RWPE1 (cell line): ENCODE measurements around the gene NUDT6.

Experiments
- CTCF ChIA-PET: fragments of 350-600 bp; sonication (Branson Sonifier 250); formaldehyde crosslinking; extraction: SDS; loops from one replicate; lab custom pipeline; 2021; lab: Yijun Ruan, JAX
- POLR2A ChIA-PET: fragments of 400-600 bp; formaldehyde crosslinking; extraction: SDS; loops from one replicate; lab custom pipeline; 2020; ENCODE audit warnings: antibody characterized with exemption; ENCODE audit not compliant: low non-redundant PET; lab: Yijun Ruan, JAX
- DNase-seq: peaks from one replicate; pipeline ENCODE4 v3.0.0; 2012; ENCODE audit warnings: low spot score
- H3K27ac ChIP-seq: fragments of 450-650 bp; 2 replicates; pipeline ENCODE4 v1.5.1; 2017
- CTCF ChIP-seq: fragments of 450-650 bp; conservative IDR thresholded peaks from 2 replicates; pipeline ENCODE4 v1.5.1; 2017; ENCODE audit warnings: low read depth, mild to moderate bottlenecking

Gene NUDT6

DNA sequence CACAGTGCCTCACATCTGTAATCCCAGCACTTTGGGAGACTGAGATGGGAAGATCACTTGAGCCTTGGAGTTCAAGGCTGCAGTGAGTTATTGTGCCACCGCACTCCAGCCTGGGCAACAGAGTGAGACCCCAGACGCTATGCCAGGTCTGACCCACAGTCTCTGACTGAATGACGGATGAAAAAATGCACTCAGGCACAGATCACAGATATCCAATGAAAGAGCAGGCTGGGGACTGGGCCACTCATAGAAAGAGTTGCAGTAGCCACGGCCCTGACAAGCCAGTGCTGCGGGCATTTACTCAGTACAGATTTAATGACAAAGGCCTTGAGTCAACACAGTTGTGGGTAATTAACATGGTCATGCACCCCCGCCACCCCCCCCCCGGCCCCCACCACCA is 22.7 kb downstream of the NUDT6 start:
- peak overlapping the region; percentile 69 for H3K27ac ChIP-seq
- DNase-seq, result no peak
- ChIA-PET POLR2A (no interaction called here), CTCF (no interaction called here)
- no peak for TF ChIP-seq CTCF

DNA sequence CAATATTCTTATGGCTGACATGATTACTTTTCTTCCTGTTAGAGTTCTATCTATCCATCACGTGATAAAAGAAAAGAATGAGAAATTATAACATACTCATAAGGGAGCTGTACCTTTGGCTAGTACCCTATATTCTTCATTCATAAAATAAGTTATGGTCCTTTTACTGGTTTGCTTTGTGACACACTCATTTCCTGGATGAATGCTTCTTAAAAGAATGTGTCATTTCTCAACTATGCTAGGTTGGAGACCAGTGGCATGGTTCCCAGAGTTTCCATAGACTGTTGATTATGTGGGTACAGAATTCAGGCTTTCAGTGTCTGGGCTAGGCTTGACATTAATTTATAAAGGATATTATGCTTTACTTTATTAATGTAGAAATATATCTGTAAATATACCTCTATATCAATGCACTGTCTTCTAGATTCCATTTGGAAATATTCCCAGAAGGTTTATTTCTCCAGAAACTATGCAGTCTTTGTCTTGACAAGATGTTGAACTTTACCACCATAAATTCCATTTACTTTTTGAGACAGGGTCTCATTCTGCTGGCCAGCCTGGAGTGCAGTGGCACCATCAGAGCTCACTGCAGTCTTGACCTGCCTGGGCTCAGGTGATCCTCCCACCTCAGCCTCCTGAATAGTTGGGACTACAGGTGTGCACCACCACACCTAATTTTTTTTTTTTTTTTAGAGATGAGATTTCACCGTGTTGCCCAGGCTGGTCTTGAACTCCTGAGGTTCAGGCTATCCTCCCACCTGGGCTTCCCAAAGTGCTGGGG is 23.8 kb downstream of the NUDT6 start:
- DNase-seq, result peak; percentile 74
- CTCF ChIA-PET, result no interaction called here
- H3K27ac ChIP-seq, result peak overlapping the region; percentile 86
- POLR2A ChIA-PET, result no interaction called here
- TF ChIP-seq CTCF, result no peak

GRCh38 chr4:122896270-122896669 is 26.1 kb downstream of the NUDT6 start:
- no peak overlapping the region for H3K27ac ChIP-seq
- TF ChIP-seq CTCF, result no peak
- DNase-seq, result no peak
- POLR2A ChIA-PET, result no interaction called here
- CTCF ChIA-PET, result no interaction called here

DNA sequence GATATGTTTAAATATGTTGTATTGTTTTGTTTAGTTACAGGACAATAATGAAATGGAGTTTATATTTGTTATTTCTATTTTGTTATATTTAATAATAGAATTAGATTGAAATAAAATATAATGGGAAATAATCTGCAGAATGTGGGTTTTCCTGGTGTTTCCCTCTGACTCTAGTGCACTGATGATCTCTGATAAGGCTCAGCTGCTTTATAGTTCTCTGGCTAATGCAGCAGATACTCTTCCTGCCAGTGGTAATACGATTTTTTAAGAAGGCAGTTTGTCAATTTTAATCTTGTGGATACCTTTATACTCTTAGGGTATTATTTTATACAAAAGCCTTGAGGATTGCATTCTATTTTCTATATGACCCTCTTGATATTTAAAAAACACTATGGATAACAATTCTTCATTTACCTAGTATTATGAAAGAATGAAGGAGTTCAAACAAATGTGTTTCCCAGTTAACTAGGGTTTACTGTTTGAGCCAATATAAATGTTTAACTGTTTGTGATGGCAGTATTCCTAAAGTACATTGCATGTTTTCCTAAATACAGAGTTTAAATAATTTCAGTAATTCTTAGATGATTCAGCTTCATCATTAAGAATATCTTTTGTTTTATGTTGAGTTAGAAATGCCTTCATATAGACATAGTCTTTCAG is 26.9 kb downstream of the NUDT6 start:
- POLR2A ChIA-PET, result no interaction called here
- no peak for TF ChIP-seq CTCF
- no peak overlapping the region for H3K27ac ChIP-seq
- CTCF ChIA-PET, result interaction anchor here (0.7 kb wide), 1 partner anchor 139 kb away, joined by 11 read pairs; no protein-coding TSS in a partner anchor
- no peak for DNase-seq

GRCh38 chr4:122894827-122895226 is 27.6 kb downstream of the NUDT6 start:
- DNase-seq, result no peak
- H3K27ac ChIP-seq, result no peak overlapping the region
- CTCF ChIA-PET, result no interaction called here
- no peak for TF ChIP-seq CTCF
- POLR2A ChIA-PET, result no interaction called here

GRCh38 chr4:122890147-122890795 is 32.1 kb downstream of the NUDT6 start:
- peak; percentile 12 for DNase-seq
- ChIA-PET POLR2A (no interaction called here), CTCF (interaction anchor here (0.7 to 0.8 kb wide), 2 partner anchors 16 to 28 kb away, joined by 3 to 6 read pairs; no protein-coding TSS in a partner anchor)
- no peak overlapping the region for H3K27ac ChIP-seq
- no peak for TF ChIP-seq CTCF
